Tracheal epithelial cell (primary cell): ENCODE results near the gene SLC38A10. TPM values are rescaled to one million over a fixed set of nuclear protein-coding genes. Genes with fewer than 3 reads are reported as not detected.

Experiments used
- total RNA-seq: library from RNA; depleted of rRNA; stranded (reverse); fragments of >200 nt; gene quantifications from 2 replicates; pipeline ENCODE4 v1.2.1, GENCODE V29; 2014

The SLC38A10 gene
- total RNA-seq = 54.1 and 64.8 TPM in 2 replicates

DNA sequence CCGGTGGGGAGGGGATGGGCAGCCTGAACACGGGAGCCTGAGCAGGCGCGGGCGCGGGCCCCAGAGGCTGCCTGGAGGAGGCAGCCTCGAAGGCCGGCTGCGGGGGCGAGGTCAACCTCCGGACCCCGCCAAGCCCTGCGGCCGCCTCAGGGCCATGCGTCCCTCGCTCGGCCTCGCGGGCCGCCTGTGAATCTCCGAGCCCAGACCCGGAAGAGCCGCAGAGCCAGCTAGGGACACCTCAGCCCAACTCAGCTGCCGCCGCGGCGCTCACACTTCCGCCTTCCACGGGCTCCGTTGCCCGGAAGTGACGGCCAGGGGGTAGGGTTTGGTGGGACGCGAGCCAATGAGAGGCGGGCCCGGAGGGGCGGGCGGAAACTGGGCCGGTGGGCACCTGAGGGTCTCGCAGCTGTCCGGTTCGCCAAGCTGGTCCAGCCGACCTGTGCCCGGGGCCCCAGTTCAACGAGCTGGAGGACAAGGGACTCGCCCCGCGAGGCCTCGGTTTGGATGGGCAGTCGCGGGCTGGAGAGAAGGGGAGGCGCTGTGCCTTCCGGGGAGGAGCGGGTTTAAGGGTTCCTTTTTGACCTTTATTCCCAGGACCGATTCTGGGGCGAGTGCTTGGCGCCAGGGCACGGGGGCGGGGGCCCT is at the start of gene SLC38A10:
Gene SLC38A10, minus strand, starts transcription at position 277 of the 645 bp plus-strand sequence. CDS start 386 bp downstream, outside the sequence.

DNA sequence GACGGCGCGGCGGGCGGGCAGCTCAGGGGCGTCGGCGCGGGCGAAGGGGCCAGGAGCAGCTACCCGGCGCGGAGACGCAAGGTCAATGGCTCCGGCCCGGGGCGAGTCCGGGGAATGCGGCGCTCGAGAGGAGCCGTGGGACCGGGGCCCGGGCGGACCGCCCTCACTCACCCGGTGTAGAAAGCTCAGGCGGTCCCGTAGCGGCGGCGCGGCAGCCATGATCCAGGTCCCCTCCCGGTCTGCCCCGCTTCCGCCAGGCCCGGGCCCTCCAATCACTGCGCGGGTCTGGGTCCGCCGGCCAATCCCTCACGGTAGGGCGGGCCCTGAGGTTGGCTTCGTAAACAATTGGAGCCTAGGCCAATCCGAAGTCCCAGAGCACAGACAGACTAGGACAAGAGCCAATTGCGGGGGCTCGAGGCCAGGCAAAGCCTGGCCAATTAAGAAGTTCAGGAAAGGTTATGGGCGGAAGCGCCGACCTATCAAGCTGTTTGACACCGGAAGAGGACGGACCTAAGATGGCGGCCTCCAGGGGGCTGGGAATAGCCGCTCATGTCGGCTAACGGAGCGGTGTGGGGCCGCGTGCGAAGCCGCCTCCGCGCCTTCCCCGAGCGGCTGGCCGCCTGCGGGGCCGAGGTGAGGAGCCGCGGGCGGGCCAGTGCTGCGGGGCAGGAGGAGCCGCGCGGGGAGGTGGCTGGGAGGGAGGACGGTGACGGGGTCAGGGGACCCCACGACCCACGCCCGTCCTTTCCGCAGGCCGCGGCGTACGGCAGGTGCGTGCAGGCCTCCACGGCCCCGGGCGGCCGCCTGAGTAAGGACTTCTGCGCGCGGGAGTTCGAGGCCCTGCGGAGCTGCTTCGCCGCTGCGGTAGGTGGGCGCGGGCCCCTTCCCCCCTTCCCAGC is 56.0 kb downstream of the SLC38A10 start, which contains the start of the genes NDUFAF8 and TEPSIN:
Gene NDUFAF8, plus strand, starts transcription at position 504 of the 899 bp plus-strand sequence. Its CDS starts 46 bp downstream, at position 550.
Gene TEPSIN, minus strand, starts transcription at position 241 of the 899 bp plus-strand sequence. Its CDS starts 22 bp downstream, at position 219.

DNA sequence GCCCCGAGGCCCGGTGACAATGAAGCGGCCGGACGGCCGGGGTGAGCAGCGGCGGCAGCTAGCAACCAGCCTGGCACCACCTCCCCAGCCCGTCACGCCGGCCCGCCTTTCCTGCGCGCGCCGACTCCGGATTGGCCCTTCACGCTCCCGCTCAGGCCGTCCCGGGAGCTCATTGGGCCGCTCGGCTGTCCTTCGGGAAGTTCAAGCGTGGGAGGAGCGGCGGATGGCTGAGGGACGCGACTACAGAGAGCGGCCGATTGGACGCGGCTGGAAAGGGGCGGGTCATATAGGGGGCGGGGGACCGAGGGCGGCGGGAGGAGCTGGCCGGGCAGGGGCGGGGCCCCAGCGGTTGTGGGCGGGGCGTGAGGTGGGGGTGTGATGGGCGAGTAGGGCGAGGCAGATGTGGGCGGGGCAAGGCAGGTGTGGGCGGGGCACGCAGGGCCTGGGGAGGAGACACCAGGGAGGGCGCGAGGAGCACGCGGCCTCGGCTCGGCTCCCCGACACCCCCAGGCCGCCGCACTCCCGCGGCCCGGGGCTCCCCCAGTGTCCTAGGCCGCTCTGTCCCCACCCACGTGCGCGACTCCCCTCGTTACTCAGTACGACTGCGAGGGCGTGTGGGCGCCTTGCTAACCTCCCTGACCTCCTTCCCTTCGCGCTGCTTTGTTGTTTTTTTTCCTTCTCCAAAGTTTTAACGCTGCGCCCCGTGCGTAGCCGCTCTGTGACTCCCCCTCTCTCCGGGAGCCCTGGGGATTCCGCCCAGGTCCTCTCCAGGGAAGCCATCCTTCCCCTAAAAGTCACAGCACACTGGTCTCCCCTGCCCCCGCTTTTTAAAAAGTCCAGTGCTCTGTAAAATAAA is 72.0 kb downstream of the SLC38A10 start, which contains the start of gene CEP131:
Gene CEP131, minus strand, starts transcription at position 60 of the 856 bp plus-strand sequence. CDS start 2,909 bp downstream, outside the sequence.

Other genes starting within 250 kb of the SLC38A10 start
- gene PVALEF, start 129.8 kb downstream of the SLC38A10 start, total RNA-seq = not detected in 2 replicates
- 0.48 and 1.1 TPM in 2 replicates for gene AATK, start 129.1 kb downstream of the SLC38A10 start, total RNA-seq
- 8.9 and 11.5 TPM in 2 replicates for gene CEP131, start 72.3 kb downstream of the SLC38A10 start, total RNA-seq
- gene TEPSIN, start 56.3 kb downstream of the SLC38A10 start, total RNA-seq = 6.7 and 11.9 TPM in 2 replicates
- gene NDUFAF8, start 56.0 kb downstream of the SLC38A10 start, total RNA-seq = 33.3 and 43.1 TPM in 2 replicates
- 1.5 and 1.7 TPM in 2 replicates for gene BAHCC1, start 100.2 kb upstream of the SLC38A10 start, total RNA-seq
- gene ACTG1, start 217.5 kb upstream of the SLC38A10 start, total RNA-seq = 1,714 and 6,233 TPM in 2 replicates
- gene FSCN2, start 233.1 kb upstream of the SLC38A10 start, total RNA-seq = under 0.01 and 1.9 TPM in 2 replicates